Activated CD4-positive, alpha-beta T cell treated with anti-CD3 and anti-CD28 coated beads for 48 hours (primary cell): ENCODE results near the gene SRD5A2.
"Not testable (repeated sequence)": the region's sequence is repeated elsewhere in the genome, so short reads cannot be mapped to it uniquely, and the experiment has no call there.

Experiments used
- DNase-seq: peaks from one replicate; pipeline ENCODE4 v3.0.0-alpha.2; 2020

Gene SRD5A2

DNA sequence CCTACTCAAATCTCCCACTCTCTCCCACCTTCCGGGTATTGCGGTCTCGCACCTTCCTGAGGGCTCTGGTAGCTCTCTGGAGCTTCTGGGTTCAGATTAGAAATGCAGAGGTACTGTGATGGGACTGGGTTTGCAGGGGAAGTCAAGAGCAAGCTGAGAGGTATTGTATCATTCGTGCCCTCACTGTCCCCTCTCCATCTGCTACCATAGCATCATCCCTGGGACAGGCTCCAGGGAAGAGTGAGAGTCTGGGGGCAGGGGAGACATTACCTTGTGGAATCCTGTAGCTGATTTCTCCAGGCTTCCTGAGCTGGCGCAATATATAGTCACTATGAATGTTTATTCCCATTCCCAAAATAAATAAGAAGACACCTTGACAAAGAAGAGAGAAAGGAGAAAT is 49.6 kb downstream of the SRD5A2 start:
- DNase-seq: no peak

DNA sequence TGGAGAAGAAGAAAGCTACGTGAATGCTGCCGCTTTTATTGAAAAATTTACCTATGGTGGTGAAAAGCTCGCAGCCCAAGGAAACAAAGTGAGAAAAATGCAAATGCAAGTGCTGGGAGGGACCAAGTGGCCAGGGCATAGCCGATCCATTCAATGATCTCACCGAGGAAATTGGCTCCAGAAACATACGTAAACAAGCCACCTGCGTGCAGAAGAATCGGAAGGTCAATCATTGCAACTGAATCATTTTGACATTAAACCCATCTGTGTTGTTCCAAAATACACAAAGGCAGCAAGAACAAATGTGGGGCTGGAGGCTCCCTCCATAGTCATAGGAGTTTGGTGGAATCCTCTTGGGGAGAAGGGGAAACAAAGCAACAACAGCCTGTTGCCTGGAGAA is 51.5 kb downstream of the SRD5A2 start:
- no peak for DNase-seq

DNA sequence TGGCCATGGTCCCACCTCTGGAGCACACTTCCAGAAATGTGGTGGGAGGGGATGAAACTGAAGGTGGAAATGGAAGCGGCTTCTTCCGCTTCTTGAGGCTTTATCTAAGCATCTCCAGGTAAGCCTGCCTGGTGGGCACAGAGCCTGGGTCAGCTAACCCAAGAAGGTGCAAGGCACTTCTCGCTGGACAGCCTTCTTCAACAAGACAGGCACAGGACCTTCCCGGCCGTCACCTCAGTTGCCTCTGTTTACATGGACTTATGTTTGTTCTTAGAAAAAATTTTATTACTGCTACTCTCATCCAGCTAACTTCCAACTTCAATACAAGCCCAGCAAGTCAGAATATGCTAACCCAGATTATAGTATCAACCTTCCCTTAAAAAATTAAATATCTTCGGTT is 51.9 kb downstream of the SRD5A2 start:
- no peak for DNase-seq

DNA sequence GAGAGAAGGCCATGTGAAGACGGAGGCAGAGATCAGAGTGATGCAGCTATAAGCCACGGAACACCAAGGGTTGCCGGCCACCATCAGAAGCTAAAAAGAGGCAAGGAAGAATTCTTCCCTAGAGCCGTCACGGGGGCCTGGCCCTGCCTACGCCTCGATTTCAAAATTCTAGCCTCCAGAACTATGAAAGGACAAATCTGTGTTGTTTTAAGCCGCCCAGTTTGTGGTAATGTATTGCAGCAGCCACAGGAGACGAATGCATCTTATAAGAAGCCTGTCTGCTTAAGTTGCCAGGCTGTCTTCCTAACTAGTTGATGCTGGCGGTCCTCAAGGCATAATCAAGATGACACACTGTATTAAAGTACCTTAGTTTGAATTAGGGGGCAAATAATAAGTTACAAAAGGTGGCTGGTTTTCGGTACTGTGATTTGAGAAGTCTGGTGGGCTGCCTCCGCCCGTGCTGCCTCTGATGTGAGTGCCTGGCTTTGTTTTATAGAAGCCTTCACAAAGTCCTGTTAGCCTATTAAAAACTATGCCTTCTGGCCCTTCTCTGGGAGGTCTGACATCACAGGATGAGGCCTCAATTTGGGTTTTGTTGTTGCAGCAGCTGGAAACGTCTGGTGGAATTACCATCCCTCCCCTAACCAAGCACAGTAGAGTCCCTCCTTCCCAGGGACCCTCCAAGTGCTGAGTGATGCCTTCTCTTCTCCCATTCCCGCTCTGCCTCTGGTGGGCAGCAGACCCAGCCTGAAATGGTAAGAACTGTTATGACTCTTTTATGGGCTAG is 53.6 kb downstream of the SRD5A2 start:
- DNase-seq: no peak

DNA sequence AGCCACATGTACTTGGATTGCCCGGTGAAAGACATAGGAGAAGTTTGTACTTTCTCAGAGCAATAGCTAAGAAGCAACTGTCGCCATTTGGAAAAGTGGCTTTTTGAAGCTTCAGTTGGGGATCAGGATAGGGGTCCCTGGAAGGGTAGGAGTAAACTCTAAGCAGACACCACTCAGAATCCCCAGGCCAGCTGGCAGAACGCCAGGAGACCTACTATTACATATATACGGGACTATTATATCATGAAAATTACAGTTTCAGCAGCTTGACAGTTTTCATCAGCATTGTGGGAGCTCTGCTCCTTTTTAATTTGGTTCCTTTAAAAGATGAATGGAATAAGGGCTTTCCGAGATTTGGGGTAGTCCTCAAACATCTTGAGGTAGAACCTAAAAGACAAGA is 54.9 kb downstream of the SRD5A2 start:
- DNase-seq: no peak

DNA sequence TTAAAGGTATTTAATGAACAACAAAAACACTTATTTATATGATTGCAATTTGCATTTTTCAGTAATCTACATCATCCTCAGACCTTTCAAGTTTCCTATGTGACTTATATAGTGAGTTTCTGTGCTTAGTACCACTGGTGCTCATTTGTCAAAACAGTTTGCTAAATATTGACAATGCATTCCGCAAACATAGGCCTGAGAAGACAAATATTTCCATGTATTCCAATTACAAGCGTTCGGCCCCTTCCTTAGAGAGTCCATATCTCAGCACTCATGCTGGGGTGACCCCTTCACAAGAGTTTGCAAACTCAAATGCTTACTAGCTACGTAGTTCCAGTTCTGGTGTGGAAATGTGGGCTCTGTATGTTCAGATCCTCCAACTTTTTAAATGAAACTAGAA is 56.1 kb downstream of the SRD5A2 start:
- no peak for DNase-seq

DNA sequence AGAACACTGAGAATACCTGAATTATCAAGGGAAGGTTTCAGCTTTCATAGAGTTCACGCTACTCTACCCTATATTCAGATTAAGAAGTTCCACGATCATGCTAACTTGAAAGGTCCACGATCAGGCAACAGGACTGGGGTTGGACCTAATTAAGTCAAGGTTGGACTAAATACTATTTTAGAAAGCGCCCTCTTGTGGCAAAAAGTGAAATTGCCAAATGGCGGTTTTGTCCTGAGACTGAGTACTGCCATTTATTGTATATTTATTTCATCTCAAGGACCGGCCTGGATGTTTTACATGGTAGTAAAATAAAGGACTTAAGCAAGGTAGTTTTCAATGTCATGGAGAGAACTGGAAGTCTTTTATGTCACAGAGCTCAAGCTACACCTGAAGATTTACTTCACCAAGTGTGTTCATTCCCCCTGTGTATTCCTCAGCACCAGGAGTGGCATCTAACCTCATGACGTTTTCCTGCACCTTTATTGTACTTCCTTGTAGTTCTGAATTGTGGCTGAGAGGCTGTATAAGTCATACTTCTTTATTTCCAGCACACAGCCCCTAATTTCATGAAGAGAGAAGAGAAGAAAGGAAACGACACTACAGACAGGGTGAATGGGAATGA is 56.8 kb downstream of the SRD5A2 start:
- peak; percentile 73 for DNase-seq

DNA sequence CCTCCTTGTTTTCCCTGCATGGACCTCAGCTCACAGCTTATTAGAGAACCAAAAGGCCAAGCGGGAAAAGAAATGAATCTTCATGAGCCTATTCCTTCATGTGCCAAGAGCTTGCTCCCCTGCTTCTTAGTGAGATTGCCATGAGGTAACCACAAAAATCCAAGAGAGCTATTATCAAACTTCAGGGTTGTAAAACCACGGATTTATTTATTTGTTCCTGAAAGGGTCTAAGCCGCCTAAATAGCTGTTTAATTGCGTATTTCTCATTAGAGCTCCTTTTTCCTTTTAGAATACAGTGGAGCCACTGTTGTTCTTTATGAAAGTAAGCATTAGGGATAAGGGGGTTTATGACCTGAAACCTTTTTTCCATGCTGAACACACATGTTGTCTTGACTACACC is 58.0 kb downstream of the SRD5A2 start:
- no peak for DNase-seq

DNA sequence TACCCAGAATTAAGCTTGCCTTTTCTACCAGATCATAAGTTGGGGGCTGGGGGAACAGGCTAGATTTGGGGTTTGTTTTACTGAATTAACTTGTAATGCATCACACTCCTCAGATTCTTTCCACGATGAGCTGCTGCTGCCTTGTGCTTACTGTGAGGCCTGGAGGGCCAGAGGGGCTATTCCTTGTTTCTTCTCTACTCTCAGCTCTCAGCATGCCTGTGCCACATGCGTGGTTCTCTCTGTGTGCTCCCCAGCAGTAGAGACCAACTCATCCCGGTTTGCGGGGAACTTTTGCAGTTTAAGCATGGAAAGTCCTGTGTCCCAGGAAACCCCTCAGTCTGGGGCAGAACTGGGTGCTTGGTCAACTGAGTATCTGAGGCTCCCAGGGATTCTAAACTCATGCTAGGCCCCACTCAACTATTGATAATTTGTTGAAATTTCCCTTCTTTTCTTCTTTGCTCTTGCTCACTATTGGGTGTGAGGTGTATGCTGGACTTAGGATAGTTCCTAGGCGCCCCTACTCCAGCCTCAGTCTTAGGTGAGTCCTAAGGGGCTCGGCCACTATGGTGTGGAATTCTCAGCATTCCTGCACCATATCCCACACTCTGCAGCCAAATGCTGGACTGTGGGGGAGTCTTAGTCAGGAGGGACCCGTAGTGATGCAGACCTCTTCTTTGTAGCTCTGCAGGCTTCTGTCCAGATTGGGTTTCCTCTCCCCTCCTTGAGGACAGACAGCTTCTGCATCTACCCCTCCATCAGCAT is 63.1 kb downstream of the SRD5A2 start:
- no peak for DNase-seq

DNA sequence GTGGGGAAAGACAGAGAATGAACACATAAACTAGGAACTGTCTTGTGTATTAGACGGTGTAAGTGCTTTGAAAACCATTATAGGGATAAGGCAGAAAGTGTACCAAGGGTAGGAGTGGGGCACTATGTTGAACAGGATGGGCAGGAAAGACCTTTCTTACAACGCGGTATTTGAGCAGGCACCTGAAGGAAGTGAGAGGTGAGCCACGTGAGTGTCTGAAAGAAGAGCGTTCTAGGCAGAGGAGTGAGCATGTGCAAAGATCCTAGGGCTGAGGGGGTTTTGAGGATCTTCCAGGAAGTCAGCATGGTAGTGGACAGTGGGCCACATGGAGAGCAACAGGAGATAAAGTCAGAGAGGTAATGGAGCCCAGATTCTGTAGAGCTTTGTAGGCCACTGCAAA is 65.2 kb downstream of the SRD5A2 start:
- no peak for DNase-seq

DNA sequence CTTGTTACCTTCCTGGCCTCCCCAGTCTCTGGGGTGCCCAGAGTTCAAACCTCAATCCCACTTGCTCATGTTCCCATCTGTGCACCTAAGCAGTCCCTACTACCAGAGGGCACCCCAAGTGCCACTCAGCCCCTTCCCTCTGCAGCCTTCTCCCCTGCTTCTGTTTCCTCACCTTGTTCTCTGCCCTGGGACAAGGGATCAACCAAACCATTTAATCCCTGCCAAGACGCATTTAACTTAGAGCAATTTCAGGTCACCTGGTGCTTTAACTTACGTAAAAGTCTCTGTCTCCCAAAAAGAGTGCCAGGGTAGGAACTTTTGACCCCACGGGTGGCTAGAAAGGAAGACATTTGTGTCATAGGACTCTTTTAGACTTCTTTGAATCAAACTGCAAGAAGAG is 67.2 kb downstream of the SRD5A2 start:
- no peak for DNase-seq

DNA sequence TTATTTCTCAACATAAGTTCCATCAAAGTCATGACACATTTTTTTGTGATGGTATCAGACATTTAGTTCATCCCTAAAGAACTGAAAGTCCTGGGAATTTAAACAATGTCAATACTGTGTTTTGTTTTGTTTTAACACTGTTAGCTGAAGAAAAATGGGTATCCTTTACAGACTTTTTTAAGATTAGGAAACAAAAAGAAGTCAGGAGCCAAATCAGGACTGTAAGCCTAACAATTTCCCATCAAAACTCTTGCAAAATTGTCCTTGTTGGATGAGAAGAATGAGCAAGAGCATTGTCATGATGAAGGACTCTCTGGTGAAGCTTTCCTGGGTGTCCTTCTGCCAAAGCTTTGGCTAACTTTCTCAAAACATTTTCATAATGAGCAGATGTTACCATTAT is 69.4 kb downstream of the SRD5A2 start:
- no peak for DNase-seq

DNA sequence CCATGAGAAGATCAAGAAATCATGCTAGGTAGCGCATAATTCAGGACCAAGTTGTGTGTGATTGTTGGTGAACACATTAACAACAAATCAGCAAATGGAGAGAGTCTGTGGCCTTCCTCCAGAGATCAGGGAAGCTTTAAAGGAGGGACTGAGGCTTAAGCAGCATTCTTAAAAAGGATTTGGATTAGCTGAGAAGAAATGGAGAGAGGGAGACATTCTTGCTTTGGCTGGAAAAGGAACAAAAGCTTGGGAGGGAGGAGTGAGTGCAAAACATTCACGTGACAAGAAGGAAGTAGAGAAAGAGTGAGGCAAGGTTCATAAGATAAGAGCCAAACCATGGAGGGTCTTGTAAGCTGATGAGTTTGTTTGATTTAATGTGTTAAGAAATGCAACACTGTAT is 75.6 kb downstream of the SRD5A2 start:
- no peak for DNase-seq

DNA sequence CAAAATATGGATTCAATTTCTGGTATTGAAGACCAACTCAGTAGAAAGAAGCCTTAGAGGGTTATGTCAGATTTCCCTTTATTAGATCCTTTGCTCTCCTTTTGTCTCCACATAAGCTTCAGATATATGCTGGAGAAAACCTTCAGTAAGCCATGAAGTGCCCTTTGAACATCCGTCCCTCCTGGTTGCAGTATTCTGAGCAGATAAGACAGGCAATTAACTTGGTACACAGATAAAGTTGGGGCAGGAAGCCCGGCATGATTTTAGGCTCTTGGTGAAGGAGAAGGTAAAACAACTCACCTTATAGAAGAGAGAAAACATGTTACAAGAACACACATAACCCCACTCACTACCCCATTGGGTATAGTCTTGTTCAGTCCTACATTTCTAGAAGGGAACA is 76.4 kb downstream of the SRD5A2 start:
- no peak for DNase-seq

DNA sequence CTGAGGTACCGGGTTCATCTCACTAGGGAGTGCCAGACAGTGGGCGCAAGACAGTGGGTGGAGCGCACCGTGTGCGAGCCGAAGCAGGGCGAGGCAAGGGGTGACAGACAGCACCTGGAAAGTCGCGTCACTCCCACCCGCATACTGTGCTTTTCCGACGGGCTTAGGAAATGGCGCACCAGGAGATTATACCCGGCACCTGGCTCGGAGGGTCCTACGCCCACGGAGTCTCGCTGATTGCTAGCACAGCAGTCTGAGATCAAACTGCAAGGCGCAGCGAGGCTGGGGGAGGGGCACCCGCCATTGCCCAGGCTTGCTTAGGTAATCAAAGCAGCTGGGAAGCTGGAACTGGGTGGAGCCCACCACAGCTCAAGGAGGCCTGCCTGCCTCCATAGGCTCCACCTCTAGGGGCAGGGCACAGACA is 84.3 kb downstream of the SRD5A2 start:
- not testable (repeated sequence) for DNase-seq

DNA sequence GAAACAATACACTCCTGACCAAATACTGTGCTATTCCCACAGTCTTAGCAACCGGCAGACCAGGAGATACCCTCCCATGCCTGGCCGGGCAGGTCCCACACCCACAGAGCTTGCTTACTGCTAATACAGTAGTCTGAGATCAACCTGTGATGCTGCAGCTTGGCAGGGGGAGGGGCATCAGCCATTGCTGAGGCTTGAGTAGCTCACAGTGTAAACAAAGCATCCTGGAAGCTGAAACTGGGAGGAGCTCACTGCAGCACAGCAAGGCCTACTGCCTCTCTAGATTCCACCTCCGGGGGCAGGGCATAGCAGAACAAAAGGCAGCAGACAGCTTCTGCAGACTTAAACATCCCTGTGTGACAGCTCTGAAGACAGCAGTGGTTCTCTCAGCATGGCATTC is 91.4 kb downstream of the SRD5A2 start:
- DNase-seq: not testable (repeated sequence)

DNA sequence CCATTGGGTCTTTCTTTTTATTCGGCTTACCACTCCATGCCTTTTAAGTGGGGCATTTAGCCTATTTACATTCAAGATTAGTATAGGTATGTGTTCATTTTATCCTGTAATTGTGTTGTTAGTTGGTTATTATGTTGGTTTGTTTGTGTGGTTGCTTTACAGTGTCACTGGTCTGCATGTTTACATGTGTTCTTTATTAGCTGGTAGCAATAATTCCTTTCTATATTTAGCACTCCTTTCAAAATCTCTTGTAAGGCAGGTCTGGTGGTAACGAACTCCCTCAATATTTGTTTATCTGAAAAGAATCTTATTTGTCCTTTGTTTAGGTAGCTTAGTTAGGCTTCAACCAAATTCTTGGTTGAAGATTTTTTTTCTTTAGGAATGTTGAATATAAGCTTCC is 97.5 kb downstream of the SRD5A2 start:
- no peak for DNase-seq

DNA sequence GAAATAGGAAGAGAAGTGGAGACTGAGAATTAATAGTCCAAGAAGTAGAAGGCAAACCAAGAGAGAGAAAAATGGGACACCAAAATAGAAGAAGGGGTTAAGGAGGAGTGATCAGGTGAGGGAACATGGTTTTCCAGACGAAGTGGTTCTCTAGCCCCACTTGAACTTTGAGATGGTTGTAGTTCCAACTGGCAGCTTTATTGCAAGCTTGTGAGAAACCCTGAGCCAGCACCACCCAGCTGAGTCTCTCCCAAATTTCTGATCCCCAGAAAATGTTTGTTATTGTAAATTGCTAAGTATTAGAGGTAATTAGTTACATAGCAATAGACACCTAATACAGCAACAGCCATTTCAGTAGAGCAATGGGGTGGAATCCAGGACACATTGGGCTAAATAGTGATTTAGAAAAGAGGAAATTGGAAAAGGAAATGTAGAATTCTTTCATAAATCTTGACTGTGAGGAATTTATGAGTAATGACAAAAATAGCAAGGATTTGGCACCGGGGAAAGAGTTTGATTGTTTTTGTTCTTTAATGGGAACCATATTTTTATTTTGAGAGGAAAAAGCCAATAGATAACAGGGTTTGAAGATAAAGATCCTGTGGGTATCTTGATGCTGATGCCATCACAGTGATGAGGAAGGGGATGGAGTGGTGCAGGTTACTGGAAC is 104.1 kb downstream of the SRD5A2 start:
- DNase-seq: no peak

DNA sequence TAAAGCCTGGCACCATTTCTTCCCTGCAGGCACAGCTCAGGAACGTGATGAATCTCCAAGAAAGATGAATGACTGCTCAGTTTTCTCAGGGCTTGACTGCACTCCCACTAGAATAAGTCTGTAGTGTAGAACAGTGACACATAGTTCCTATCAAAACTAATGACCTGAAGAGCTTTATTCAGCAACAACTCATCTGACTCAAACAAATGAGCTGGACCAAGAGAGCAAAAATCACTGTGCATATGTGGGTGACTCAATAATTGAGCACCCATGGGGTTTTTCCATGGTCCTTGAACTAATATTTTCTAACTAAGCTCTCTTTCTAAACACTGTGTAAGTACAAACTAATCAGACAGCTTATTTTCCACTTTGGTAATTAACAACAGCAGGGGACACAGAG is 105.0 kb downstream of the SRD5A2 start:
- no peak for DNase-seq

DNA sequence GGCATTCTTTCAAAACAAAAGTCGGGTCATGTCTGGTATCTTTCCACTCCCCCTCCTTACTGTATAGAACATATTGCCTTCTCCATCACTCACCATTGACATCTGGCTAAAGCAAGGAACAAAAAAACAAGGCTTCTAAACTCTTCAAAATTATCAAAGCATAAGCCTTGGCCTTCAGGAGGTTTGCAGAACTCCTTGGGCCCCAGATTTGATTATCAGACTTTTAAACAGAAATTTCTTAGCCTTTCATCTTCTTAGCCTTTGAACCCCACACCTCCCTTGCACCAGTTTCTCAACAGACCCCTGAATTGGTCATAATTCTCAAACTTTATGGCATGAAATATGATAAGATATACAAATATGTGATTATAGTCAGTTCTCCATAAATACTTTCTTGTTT is 106.4 kb downstream of the SRD5A2 start:
- DNase-seq: no peak
